Kidney epithelial cell (primary cell): ENCODE data around the gene EXOSC5. TPM values are rescaled to one million over a fixed set of nuclear protein-coding genes. Genes with fewer than 3 reads are reported as not detected.

Source experiments
- DNase-seq: peaks from one replicate; pipeline ENCODE4 v3.0.0-alpha.2; 2010; ENCODE audit warnings: low read depth
- H3K27me3 ChIP-seq: 2 replicates; pipeline ENCODE4 v1.6.0; 2011; ENCODE audit warnings: low read length; ENCODE audit not compliant: control insufficient read depth, insufficient read depth
- H3K36me3 ChIP-seq: 2 replicates; pipeline ENCODE4 v1.5.1; 2011; ENCODE audit warnings: low read length; ENCODE audit not compliant: control insufficient read depth, insufficient read depth
- H3K4me3 ChIP-seq: 2 replicates; pipeline ENCODE4 v1.5.1; 2011; ENCODE audit warnings: low read depth, mild to moderate bottlenecking, control low read depth, low read length
- total RNA-seq: library from RNA; depleted of rRNA; stranded (reverse); fragments of >200 nt; gene quantifications from 2 replicates; pipeline ENCODE4 v1.2.3, GENCODE V29; 2015
- TF ChIP-seq, protein P1 (sequence below): IDR thresholded peaks from 2 replicates; pipeline ENCODE4 v1.5.1; 2011; ENCODE audit warnings: mild to moderate bottlenecking, moderate library complexity, low read length, control low read depth, inconsistent platforms; ENCODE audit not compliant: insufficient read depth, poor library complexity, severe bottlenecking

Gene EXOSC5
- total RNA-seq, 1 donor from 2014 or later = 27.0 TPM

DNA sequence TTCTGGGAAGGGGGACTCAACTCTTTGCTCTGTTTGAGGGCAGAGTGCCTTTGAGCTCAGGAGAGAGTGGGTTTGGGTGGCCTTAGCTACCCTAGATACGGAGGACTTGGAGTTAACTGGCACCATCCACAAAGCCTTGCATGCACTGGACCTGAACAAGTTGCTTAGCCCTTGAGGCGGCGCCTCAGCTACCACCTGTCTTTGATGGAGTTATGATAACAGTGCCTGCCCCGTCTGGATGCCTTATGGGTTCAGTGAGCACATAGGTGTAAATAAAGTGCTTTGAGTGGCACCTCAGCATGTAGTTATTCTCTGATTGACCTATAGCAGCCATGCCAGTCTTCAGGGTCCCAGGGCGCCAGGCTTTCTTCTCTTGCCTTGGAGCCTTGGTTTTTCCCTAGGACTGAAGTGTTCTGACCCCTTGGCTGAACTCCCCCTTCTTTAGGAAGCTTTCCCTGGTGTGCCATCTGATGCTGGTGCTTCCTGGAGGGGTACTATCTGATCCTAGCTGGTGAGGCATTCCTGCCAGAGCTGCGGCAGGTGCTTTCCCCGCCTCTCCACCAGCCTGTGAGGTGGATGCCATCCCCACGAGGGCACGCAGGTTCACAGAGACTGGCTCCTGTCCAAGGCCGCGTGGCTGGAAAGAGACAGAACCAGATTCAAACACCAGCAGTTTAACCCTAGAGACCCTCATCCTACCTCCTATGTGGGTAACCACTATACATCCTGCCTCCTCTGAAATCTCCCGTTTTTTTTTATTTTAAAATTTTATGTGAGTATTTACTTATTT is 6.2 kb upstream of the EXOSC5 start:
- TF ChIP-seq, protein P1, sequence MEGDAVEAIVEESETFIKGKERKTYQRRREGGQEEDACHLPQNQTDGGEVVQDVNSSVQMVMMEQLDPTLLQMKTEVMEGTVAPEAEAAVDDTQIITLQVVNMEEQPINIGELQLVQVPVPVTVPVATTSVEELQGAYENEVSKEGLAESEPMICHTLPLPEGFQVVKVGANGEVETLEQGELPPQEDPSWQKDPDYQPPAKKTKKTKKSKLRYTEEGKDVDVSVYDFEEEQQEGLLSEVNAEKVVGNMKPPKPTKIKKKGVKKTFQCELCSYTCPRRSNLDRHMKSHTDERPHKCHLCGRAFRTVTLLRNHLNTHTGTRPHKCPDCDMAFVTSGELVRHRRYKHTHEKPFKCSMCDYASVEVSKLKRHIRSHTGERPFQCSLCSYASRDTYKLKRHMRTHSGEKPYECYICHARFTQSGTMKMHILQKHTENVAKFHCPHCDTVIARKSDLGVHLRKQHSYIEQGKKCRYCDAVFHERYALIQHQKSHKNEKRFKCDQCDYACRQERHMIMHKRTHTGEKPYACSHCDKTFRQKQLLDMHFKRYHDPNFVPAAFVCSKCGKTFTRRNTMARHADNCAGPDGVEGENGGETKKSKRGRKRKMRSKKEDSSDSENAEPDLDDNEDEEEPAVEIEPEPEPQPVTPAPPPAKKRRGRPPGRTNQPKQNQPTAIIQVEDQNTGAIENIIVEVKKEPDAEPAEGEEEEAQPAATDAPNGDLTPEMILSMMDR = no peak
- no peaks in the 10 kb centered on the region for H3K36me3 ChIP-seq
- no peaks in the 10 kb centered on the region for H3K27me3 ChIP-seq
- no peak for DNase-seq
- H3K4me3 ChIP-seq = no peak overlapping the region

DNA sequence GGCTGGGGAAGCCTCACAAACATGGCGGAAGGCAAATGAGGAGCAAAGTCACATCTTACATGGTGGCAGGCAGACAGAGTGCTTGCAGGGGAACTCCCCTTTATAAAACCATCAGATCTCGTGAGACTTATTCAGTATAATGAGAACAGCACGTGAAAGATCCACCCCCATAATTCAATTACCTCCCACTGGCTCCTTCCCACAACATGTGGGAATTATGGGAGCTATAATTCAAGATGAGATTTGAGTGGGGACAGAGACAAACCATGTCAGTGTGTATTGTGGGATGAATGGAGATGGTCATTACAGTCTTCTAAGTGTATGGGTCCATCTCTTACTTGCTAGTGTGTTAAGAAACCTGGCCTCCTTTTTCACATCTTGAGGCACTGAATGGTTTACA is 4.9 kb upstream of the EXOSC5 start:
- no peaks in the 10 kb centered on the region for H3K36me3 ChIP-seq
- no peaks in the 10 kb centered on the region for H3K27me3 ChIP-seq
- no peak overlapping the region for H3K4me3 ChIP-seq
- TF ChIP-seq, protein P1 = no peak
- no peak for DNase-seq

DNA sequence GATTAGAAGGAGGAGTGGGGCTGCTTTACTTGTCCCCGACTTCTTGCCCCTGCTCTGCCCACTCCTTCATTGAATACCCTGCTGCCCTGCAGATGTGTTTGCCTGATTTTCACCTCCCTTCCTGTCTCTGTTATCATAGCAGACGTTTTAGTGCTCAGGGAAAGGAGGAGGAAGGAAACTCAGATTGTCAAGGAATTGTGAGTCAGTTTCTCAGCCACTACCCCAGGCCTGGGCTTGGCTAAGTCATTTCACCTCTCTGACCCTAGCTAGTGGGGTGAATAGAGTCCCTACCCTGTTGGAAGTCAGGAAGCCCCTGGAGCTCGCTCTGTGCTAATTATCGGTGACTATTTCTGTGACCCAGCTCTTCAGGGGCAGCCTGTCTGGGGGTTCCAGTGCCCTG is 4.3 kb upstream of the EXOSC5 start:
- no peak for DNase-seq
- no peaks in the 10 kb centered on the region for H3K27me3 ChIP-seq

DNA sequence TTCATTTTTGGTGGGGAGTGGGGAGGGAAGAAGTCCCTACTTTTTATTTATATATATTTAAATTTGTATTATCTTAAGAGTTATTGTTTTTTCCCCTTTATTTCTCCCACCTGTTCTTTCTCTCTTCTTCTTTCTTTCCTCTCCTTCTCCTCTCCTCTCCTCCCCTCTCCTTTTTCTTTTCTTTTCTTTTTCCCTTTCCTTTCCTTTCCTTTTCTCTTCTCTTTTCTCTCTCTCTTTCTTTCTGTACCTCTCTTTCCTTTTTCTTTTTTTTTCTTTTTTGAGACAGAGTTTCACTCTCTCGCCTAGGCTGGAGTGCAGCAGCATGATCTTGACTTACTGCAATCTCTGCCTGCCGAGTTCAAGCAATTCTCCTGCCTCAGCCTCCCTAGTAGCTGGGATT is 2.4 kb upstream of the EXOSC5 start:
- H3K27me3 ChIP-seq = no peaks in the 10 kb centered on the region
- DNase-seq = no peak
- TF ChIP-seq, protein P1 = no peak
- no peak overlapping the region for H3K4me3 ChIP-seq
- no peaks in the 10 kb centered on the region for H3K36me3 ChIP-seq

More for the DNA sequence above, 4.3 kb upstream of the EXOSC5 start:
- Histone ChIP-seq H3K36me3 (no peaks in the 10 kb centered on the region), H3K4me3 (no peak overlapping the region)
- TF ChIP-seq, protein P1 = no peak

DNA sequence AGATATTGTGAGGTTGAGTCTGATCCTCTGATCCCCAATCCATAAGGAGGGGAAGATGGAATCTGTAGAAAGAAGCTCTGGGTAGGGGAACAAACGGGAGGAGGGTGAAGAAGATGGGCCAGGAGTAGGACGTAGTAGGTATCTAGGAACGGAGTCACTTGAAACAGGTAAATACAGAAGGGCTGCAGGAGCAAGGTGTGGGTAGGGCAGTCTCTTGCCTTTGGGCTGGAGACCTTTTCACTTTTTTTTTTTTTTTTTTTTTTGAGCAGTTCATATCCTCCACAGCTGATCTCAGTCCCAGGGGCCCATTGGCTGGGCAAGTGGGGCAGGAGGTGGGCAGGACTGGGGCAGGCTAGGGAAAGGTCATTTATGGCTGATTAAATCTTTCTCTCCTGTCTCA is 1.9 kb upstream of the EXOSC5 start:
- Histone ChIP-seq H3K27me3 (no peaks in the 10 kb centered on the region), H3K4me3 (no peak overlapping the region), H3K36me3 (no peaks in the 10 kb centered on the region)
- DNase-seq = no peak
- TF ChIP-seq, protein P1 = no peak

- DNase-seq = no peak
- Histone ChIP-seq H3K36me3 (no peaks in the 10 kb centered on the region), H3K27me3 (no peaks in the 10 kb centered on the region), H3K4me3 (peak overlapping the region; percentile 74)
- TF ChIP-seq, protein P1 = no peak
Observed at GRCh38 chr19:41398598-41398997, 1.4 kb upstream of the EXOSC5 start.
